Measurements from ENCODE around the gene CPT2.

- TF ChIP-seq CTCF (conservative IDR thresholded peaks at IDR 0.05): no peak
- no peak for TF ChIP-seq ZFX (IDR thresholded peaks at IDR 0.05)
These were observed 48.5 kb upstream of the CPT2 start for GRCh38 chr1:53148123-53148522.

All from C4-2B (cell line).